ENCODE measurements around the gene DCUN1D2. TPM values are rescaled to one million over a fixed set of nuclear protein-coding genes. Genes with fewer than 3 reads are reported as not detected.
"Not testable (repeated sequence)": the region's sequence is repeated elsewhere in the genome, so short reads cannot be mapped to it uniquely, and the experiment has no call there.

The DCUN1D2 gene
- total RNA-seq (2014; rRNA removed; shearing (Covaris generic)): 4.7 and 9.6 TPM in 2 replicates
- polyA plus RNA-seq (2015; cell fraction: cytosol; rRNA removed): 6.8 and 7.7 TPM in 2 replicates
- polyA plus RNA-seq (2015; cell fraction: nucleus; rRNA removed): 15.6 and 19.8 TPM in 2 replicates

DNA sequence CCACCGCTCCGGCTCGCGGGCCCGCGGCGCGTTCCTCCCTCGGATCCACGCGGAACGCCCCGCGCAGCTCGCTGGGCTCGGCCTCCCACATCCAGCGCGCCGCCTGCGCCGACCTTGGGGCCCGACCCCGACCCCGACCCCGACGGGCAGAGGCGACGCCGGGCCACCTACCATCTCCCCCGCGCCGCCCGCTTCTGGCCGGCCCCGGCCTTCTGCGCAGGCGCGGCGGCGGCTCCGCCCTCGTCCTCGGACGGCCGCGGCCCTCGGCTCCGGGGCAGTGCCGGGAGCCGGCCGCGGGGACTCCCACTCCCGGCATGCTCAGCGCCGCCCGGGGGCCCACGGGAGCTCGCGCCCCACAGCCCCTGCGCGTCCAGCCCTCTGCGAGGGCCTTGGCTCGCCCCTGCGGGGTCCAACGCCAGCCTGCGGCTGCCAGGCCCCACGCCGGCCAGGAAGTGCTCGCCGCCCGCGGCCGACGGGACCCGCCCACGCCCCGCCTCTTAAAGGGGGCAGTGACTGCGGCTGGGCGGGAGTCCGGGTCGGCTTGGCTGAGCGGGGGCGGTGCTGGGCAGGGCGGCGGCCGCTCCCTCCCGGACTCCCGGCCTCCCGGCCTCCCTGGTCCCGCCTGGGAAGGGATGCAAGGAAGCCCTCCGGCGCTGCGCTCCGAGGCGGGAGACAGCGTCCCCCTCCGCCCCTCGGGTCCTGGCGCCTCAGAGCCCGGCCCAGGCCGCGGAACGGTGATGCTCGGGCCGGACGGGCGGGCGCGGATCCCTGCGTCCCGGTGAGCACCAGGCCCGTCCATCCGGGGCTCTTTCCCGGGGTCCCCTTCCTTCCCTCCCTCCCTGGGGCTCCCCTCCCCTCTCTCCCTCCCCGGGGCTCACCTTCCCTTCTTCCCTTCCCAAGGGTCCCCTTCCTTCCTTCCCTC lies at the start of gene DCUN1D2:
Gene DCUN1D2, minus strand, starts transcription at position 216 of the 922 bp plus-strand sequence. Its CDS starts 42 bp downstream, at position 174.
- peak; percentile 96 for DNase-seq (ENCODE audit: low read depth)

- no peak for DNase-seq (ENCODE audit: low read depth)
These were observed 49.3 kb upstream of the DCUN1D2 start for GRCh38 chr13:113539822-113540221.

DNA sequence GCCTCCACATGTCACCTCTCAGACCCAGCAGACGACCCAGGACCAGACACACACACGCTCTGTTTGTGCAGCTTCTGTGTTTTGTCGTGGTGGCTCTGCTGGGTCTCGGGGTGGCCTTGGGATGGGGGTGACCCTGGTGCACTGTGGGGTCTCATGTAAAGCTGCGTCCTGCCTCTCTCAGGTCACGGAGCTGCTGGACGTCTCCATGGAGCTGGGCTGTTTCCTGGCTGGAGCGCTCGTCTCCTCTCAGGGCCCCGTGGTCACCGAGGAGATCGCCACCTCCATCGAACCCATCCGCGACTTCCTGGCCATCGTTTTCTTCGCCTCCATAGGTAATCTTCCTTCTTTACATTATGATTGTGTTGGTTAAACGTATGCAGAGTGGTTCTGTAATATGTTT lies 48.7 kb upstream of the DCUN1D2 start:
- no peak for DNase-seq (ENCODE audit: low read depth)

GRCh38 chr13:113538689-113539058 lies 48.2 kb upstream of the DCUN1D2 start:
- no peak for DNase-seq (ENCODE audit: low read depth)

- DNase-seq (ENCODE audit: low read depth): no peak
These were observed 47.6 kb upstream of the DCUN1D2 start for GRCh38 chr13:113537909-113538688.

DNA sequence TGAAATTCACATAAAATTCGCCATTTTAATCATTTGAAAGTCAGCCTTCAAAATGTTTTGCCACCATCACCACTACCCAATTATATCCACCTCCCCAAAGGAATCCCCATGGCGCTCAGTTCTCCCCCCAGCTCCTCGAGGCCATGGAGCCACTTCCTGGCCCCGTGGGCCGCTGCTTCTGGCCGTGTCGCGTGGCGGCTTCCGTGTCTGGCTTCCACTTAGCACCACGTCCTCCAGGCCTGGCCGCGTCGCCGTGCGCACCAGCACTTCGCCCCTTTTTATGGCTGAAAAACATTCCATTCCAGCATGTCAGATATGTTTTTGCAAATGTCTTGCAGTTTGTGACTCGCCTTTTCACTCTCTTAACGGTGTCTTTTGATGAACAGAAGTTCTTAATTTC lies 46.7 kb upstream of the DCUN1D2 start:
- DNase-seq (ENCODE audit: low read depth): no peak

DNA sequence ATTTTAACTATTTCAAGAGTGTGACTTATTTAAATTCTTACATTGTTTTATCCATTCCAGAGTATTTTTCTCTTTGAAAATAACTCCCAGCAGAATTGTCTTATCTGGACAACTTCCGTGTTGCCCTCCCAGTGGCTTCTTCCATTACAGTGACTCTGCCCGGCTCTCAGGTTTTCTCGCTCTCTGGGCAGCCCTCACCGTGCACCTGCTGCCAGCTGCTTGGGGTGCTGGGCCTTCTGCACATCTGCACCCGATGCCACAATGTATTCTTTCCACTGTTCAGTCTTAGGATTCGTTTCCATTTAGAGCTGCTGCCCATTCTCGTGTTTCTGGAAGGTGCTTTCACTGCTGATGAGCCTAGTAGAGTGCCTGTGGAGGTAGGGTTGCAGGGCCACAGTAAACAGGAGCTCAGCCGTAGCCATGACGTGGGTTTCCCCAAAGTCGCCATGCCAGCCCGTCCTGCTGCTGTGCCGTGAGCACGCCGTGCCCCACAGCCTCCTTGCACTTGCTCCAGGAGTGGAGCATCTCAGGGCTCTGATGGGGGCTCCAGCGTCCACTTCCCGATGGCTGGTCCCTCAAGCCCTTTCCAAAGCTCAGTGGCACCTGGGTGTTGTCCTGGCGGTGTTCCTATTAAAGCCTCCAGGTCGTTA lies 46.1 kb upstream of the DCUN1D2 start:
- DNase-seq (ENCODE audit: low read depth): no peak

GRCh38 chr13:113535381-113535781 lies 44.9 kb upstream of the DCUN1D2 start:
- DNase-seq (ENCODE audit: low read depth): no peak

GRCh38 chr13:113534236-113534860 lies 43.8 kb upstream of the DCUN1D2 start:
- no peak for DNase-seq (ENCODE audit: low read depth)

GRCh38 chr13:113533161-113533840 lies 42.8 kb upstream of the DCUN1D2 start:
- no peak for DNase-seq (ENCODE audit: low read depth)

DNA sequence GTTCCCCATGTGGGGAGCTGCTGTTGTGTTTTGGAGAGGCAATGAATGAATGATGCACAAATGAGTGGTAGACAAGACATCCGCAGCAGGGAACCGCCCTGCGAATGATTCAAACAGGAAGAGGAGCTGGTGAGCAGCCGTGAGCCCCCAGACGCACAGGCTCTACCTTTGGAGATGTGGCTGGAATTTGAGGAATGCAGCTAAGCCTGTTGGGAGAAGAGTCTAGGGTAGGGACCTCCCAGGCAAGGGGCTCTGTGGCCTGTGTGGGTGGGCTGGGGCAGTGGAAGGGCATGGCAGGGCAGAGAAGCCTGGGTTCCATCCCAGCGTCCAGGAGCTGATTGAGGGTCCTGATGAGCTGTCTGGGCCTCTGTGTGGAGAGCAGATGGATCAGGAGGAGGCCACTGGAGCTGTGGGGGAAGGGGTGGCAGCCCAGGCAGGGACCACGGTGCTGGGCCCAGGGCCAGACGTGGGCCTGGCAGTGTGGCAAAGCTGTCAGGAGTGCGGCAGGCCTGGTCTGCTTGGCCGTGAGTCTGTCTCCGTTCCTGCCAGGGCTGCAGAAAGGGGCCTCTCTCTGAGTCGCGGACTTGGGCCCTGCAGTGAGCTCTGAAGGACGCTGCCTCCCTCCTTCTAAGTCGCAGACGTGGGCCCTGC lies 41.8 kb upstream of the DCUN1D2 start:
- DNase-seq (ENCODE audit: low read depth): peak; percentile 38

- DNase-seq (ENCODE audit: low read depth): no peak
These were observed 40.7 kb upstream of the DCUN1D2 start for GRCh38 chr13:113531041-113531873.

- DNase-seq (ENCODE audit: low read depth): no peak
These were observed 38.3 kb upstream of the DCUN1D2 start for GRCh38 chr13:113528813-113529180.

DNA sequence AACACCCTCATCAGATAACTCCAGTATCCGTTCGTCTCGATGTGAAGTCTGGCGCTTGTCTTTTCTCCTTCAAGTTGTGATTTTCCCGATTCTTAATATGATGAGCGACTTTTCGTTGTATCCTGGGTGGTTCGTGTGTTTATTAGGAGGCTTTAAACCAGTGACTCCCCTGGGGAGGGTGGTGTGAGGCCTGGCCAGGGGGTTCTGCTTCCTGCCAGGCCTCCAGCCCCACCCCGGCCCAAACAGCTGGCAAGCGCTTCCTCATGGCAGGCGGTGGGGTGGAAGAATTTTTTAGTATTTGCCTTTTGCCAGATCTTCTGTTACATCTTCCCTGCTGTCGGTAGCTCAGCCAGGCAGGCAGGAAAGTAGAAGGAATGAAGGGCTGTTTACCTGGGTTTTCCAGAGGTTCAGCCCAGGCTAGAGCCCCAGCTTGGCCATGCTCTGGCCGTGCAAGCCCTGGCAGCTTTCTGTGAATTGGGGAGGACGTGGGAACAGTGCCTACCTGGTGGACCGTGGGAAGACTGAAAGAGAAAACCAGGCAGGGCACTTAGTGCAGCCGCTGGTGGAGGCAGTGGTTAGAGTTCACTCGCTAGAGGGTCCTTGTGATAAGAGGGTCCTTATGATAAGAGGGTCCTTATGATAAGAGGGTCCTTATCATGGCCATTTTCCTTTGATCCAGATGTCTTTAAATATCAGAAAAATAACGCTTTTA lies 37.7 kb upstream of the DCUN1D2 start:
- DNase-seq (ENCODE audit: low read depth): no peak

GRCh38 chr13:113527272-113527958 lies 36.9 kb upstream of the DCUN1D2 start:
- no peak for DNase-seq (ENCODE audit: low read depth)

DNA sequence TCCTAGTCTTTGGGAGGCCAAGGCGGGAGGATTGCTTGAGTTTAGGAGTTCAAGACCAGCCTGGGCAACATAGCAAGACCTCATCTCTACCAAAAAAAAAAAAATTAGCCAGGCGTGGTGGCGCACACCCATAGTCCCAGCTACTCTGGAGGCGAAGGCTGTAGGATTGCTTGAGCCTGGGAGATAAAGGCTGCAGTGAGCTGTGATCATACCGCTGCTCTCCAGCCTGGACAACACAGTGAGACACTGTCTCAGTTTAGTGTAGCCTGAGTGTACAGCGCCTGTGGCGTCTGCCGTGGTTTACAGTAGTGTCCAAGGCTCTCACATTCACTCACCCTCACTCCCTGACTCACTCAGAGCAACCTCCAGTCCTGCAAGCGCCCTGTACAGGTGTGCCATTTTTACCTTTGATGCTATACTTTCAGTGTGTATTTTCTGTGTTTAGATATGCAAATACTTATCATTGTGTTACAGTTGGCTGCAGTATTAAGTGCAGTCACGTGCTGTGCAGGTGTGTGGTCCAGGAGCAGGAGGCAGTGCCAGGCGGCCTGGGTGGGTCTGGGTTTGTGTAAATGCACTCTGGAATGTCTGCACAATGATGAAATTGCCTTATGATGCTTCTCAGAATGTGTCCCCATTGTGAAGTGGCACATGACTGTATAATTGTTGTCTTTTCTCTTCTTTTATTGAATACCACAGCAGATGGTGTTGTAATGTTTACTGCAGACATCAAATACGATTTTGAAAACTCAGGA lies 36.1 kb upstream of the DCUN1D2 start:
- DNase-seq (ENCODE audit: low read depth): no peak

GRCh38 chr13:113522438-113522837 lies 31.9 kb upstream of the DCUN1D2 start:
- DNase-seq (ENCODE audit: low read depth): not testable (repeated sequence)
